Mesenchymal stem cell (in vitro differentiated cells and primary cell): ENCODE results near the gene VAV2.

Experiments used
- DNase-seq: peaks from one replicate; pipeline ENCODE4 v3.0.0-alpha.2; 2013
- H2AFZ ChIP-seq: one replicate; pipeline ENCODE4 v1.6.1; 2013; ENCODE audit warnings: low read depth, mild to moderate bottlenecking, control low read depth, inconsistent platforms, low read length, moderate library complexity
- H2AK5ac ChIP-seq: 2 replicates; pipeline ENCODE4 v1.6.1; 2013; ENCODE audit warnings: low read length, moderate library complexity, mild to moderate bottlenecking, inconsistent platforms; ENCODE audit not compliant: severe bottlenecking
- H2BK120ac ChIP-seq: one replicate; pipeline ENCODE4 v1.6.1; 2013; ENCODE audit warnings: low read depth, mild to moderate bottlenecking, inconsistent platforms, low read length, moderate library complexity
- H2BK12ac ChIP-seq, 2 experiments: one replicate each; pipeline ENCODE4 v1.6.1; 2013; ENCODE audit warnings: inconsistent platforms in 2 of 2, low read length in 2 of 2, mild to moderate bottlenecking in 2 of 2, moderate library complexity in 2 of 2, control low read depth in 1 of 2
- H2BK15ac ChIP-seq: one replicate; pipeline ENCODE4 v1.6.1; 2013; ENCODE audit warnings: mild to moderate bottlenecking, low read depth, inconsistent platforms; ENCODE audit not compliant: poor library complexity, severe bottlenecking
- H2BK5ac ChIP-seq: 2 replicates; pipeline ENCODE4 v1.6.1; 2013; ENCODE audit warnings: low read depth, mild to moderate bottlenecking, low read length, control low read depth, inconsistent platforms; ENCODE audit not compliant: poor library complexity, severe bottlenecking
- H3K14ac ChIP-seq, 2 experiments: one replicate each; pipeline ENCODE4 v1.6.1; 2013; ENCODE audit warnings: inconsistent platforms in 2 of 2, low read length in 2 of 2, control low read depth in 1 of 2, mild to moderate bottlenecking in 1 of 2, moderate library complexity in 1 of 2
- H3K18ac ChIP-seq, 2 experiments: one replicate each; pipeline ENCODE4 v1.6.1; 2013; ENCODE audit warnings: inconsistent platforms in 2 of 2, low read length in 2 of 2, control low read depth in 1 of 2, low read depth in 1 of 2, mild to moderate bottlenecking in 1 of 2
- H3K23ac ChIP-seq, 2 experiments: one replicate each; pipeline ENCODE4 v1.6.1; 2013; ENCODE audit warnings: inconsistent platforms in 2 of 2, low read length in 2 of 2, mild to moderate bottlenecking in 2 of 2, moderate library complexity in 2 of 2, control low read depth in 1 of 2
- H3K27ac ChIP-seq: 2 replicates; pipeline ENCODE4 v1.5.1; 2013; ENCODE audit warnings: mild to moderate bottlenecking, moderate library complexity, low read length, control low read depth, inconsistent platforms; ENCODE audit not compliant: poor library complexity, severe bottlenecking
- H3K27me3 ChIP-seq, 2 experiments: 2 replicates each; pipeline versions ENCODE4 v1.6.1 to v1.7.0; 2013; ENCODE audit warnings: low read length in 2 of 2, mild to moderate bottlenecking in 2 of 2, moderate library complexity in 2 of 2, control low read depth in 1 of 2, inconsistent platforms in 1 of 2; ENCODE audit not compliant: control insufficient read depth in 1 of 2, insufficient read depth in 1 of 2
- H3K36me3 ChIP-seq, 2 experiments: 2 replicates each; pipeline versions ENCODE4 v1.6.1 to v1.7.0; 2013; ENCODE audit warnings: low read length in 2 of 2, control low read depth in 1 of 2, inconsistent platforms in 1 of 2, low read depth in 1 of 2, mild to moderate bottlenecking in 1 of 2; ENCODE audit not compliant: insufficient read depth in 2 of 2, control insufficient read depth in 1 of 2
- H3K4ac ChIP-seq, 2 experiments: one replicate each; pipeline ENCODE4 v1.6.1; 2013; ENCODE audit warnings: inconsistent platforms in 2 of 2, low read length in 2 of 2, mild to moderate bottlenecking in 2 of 2, moderate library complexity in 2 of 2, control low read depth in 1 of 2, low read depth in 1 of 2
- H3K4me1 ChIP-seq: 2 replicates; pipeline ENCODE4 v1.6.1; 2013; ENCODE audit warnings: low read depth, low read length, control low read depth; ENCODE audit not compliant: control insufficient read depth, insufficient read depth
- H3K4me2 ChIP-seq: 2 replicates; pipeline ENCODE4 v1.6.1; 2013; ENCODE audit warnings: low read length, mild to moderate bottlenecking, inconsistent platforms; ENCODE audit not compliant: poor library complexity, severe bottlenecking
- H3K4me3 ChIP-seq, 2 experiments: 2 replicates each; pipeline versions ENCODE4 v1.5.1 to v1.7.0; 2013; ENCODE audit warnings: low read length in 2 of 2, mild to moderate bottlenecking in 2 of 2, control low read depth in 1 of 2, low read depth in 1 of 2; ENCODE audit not compliant: insufficient read depth in 1 of 2
- H3K79me1 ChIP-seq: replicated peaks from 2 replicates; pipeline ENCODE4 v1.6.1; 2013; ENCODE audit warnings: mild to moderate bottlenecking, control low read depth, low read length, inconsistent platforms; ENCODE audit not compliant: poor library complexity, severe bottlenecking
- H3K9ac ChIP-seq: 2 replicates; pipeline ENCODE4 v1.7.0; 2013; ENCODE audit warnings: mild to moderate bottlenecking, low read length, moderate library complexity
- H3K9me3 ChIP-seq: 2 replicates; pipeline ENCODE4 v1.7.0; 2013; ENCODE audit warnings: mild to moderate bottlenecking, low read length; ENCODE audit not compliant: control insufficient read depth
- H4K8ac ChIP-seq: one replicate; pipeline ENCODE4 v1.6.1; 2013; ENCODE audit warnings: inconsistent platforms, mild to moderate bottlenecking, low read length, moderate library complexity
- H4K91ac ChIP-seq: one replicate; pipeline ENCODE4 v1.6.1; 2013; ENCODE audit warnings: mild to moderate bottlenecking, low read length, inconsistent platforms
- WGBS: methylation state at CpG from one replicate; pipeline ENCODE4 v1.1.7; 2013; ENCODE audit warnings: mixed read lengths; 5-methylcytosine and 5-hydroxymethylcytosine counted together

The VAV2 gene

GRCh38 chr9:133717113-133718031, 274.8 kb downstream of the VAV2 start:
- Histone ChIP-seq H2BK5ac (no peak overlapping the region), H3K4me2 (no peak overlapping the region), H3K23ac (no peak overlapping the region), H3K36me3 (no peaks in the 10 kb centered on the region), H3K27ac (no peak overlapping the region), H3K27me3 (peaks cover 0 to 10% of the 10 kb centered on the region in 2 experiments), H3K4me3 (no peak overlapping the region), H3K18ac (peak overlapping the region in 1 of 2 experiments; percentile 18), H3K9me3 (no peaks in the 10 kb centered on the region), H2BK15ac (peak overlapping the region; percentile 0), H2AFZ (no peak overlapping the region), H2BK12ac (peak overlapping the region; percentile 41 to 90), H2BK120ac (no peak overlapping the region), H2AK5ac (no peak overlapping the region), H3K79me1 (no peaks in the 10 kb centered on the region), H3K4ac (peak overlapping the region in 1 of 2 experiments; percentile 76), H3K9ac (no peak overlapping the region), H3K14ac (peak overlapping the region in 1 of 2 experiments; percentile 55), H4K91ac (peak overlapping the region; percentile 74), H3K4me1 (peaks cover 44% of the 10 kb centered on the region), H4K8ac (no peak overlapping the region)
- WGBS = 96% methylated on average over 20 of the region's 20 CpGs
- no peak for DNase-seq

- Histone ChIP-seq H3K9ac (no peak overlapping the region), H3K4me2 (no peak overlapping the region), H3K4ac (peak overlapping the region; percentile 26 to 76), H2AK5ac (no peak overlapping the region), H3K14ac (no peak overlapping the region), H2BK15ac (peak overlapping the region; percentile 0), H2BK5ac (no peak overlapping the region), H2BK120ac (peak overlapping the region; percentile 12), H3K79me1 (no peaks in the 10 kb centered on the region), H3K18ac (no peak overlapping the region), H2BK12ac (peak overlapping the region; percentile 29 to 99), H3K36me3 (no peaks in the 10 kb centered on the region), H4K8ac (peak overlapping the region; percentile 61), H4K91ac (peak overlapping the region; percentile 79), H3K9me3 (no peaks in the 10 kb centered on the region), H2AFZ (no peak overlapping the region), H3K23ac (no peak overlapping the region), H3K27ac (no peak overlapping the region), H3K4me1 (peaks cover 52% of the 10 kb centered on the region), H3K4me3 (no peak overlapping the region), H3K27me3 (peaks cover 0 to 4% of the 10 kb centered on the region in 2 experiments)
- WGBS = 83% methylated on average over 8 of the region's 8 CpGs
- DNase-seq = no peak
These were observed 275.5 kb downstream of the VAV2 start for GRCh38 chr9:133716564-133717112.

- Histone ChIP-seq H3K4me1 (peaks cover 58% of the 10 kb centered on the region), H2BK15ac (peak overlapping the region; percentile 85), H3K18ac (peak overlapping the region; percentile 98 to 99), H3K79me1 (no peaks in the 10 kb centered on the region), H3K14ac (peak overlapping the region in 1 of 2 experiments; percentile 99), H3K27ac (no peak overlapping the region), H3K9ac (peak overlapping the region; percentile 48), H3K36me3 (no peaks in the 10 kb centered on the region), H2BK120ac (peak overlapping the region; percentile 91), H2AK5ac (no peak overlapping the region), H3K9me3 (no peaks in the 10 kb centered on the region), H3K4ac (peak overlapping the region; percentile 83 to 97), H3K27me3 (peaks cover 0 to 4% of the 10 kb centered on the region in 2 experiments), H4K91ac (peak overlapping the region; percentile 99), H2BK12ac (peak overlapping the region; percentile 99 to 100), H3K4me2 (peak overlapping the region; percentile 29), H2AFZ (peak overlapping the region; percentile 57), H2BK5ac (no peak overlapping the region), H3K4me3 (peak overlapping the region; percentile 7 to 33), H3K23ac (peak overlapping the region in 1 of 2 experiments; percentile 63), H4K8ac (peak overlapping the region; percentile 97)
- WGBS = 42% methylated on average over 20 of the region's 21 CpGs
- DNase-seq = peak; percentile 66
These were observed 276.1 kb downstream of the VAV2 start for GRCh38 chr9:133715866-133716563.
